Upper lobe of left lung (tissue), 4 donors: ENCODE data around the gene MSI1.

Source experiments
- CTCF ChIP-seq, 6 experiments: fragments of 450-650 bp in 4 of 6; fragments of 200-600 bp in 2 of 6; sonication (generic) in 2 of 6; IDR thresholded peaks; one replicate each; pipeline ENCODE4 v1.5.1; 2016 to 2019; ENCODE audit warnings: antibody characterized with exemption in 6 of 6
- EP300 ChIP-seq, 4 donors: sonication (generic); formaldehyde crosslinking; IDR thresholded peaks; one replicate each; pipeline ENCODE4 v1.5.1; 2017; ENCODE audit warnings: antibody characterized with exemption in 4 of 4, control low read depth in 2 of 4
- POLR2A ChIP-seq, 4 donors: fragments of 450-650 bp; IDR thresholded peaks; one replicate each; pipeline ENCODE4 v1.5.1; 2016 to 2017; ENCODE audit warnings: antibody characterized with exemption in 4 of 4, mild to moderate bottlenecking in 2 of 4
- POLR2AphosphoS5 ChIP-seq, 2 donors: sonication (generic); formaldehyde crosslinking; IDR thresholded peaks; one replicate each; pipeline ENCODE4 v1.5.1; 2017; ENCODE audit warnings: antibody characterized with exemption in 2 of 2

- TF ChIP-seq CTCF (IDR thresholded peaks at IDR 0.05) (no peak), POLR2A (IDR thresholded peaks at IDR 0.05) (no peak), EP300 (IDR thresholded peaks at IDR 0.05) (no peak), POLR2AphosphoS5 (IDR thresholded peaks at IDR 0.05) (no peak)
These were observed 37.6 kb downstream of the MSI1 start for GRCh38 chr12:120331390-120331789.
